ENCODE measurements around the gene OR4X1.

DNA sequence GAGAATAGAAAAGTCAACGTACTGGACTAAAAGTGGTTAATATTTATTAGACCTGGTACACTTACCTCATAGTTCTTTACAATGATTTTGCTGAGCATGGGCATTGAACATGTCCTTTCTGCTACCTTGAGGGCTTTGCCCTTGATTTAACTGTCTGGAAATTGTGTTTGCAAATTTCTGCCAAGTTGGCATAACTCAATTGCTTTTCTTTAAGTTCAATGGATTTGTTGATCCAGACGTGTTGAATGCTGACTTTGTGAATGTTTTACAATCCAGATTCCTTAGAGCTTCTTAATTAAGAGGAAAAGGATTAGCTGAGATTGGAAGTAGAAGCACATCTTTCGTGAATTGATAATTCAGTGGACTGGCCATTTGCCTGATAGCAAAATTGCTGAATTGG lies 25.9 kb upstream of the OR4X1 start:
- TF ChIP-seq, protein P1, sequence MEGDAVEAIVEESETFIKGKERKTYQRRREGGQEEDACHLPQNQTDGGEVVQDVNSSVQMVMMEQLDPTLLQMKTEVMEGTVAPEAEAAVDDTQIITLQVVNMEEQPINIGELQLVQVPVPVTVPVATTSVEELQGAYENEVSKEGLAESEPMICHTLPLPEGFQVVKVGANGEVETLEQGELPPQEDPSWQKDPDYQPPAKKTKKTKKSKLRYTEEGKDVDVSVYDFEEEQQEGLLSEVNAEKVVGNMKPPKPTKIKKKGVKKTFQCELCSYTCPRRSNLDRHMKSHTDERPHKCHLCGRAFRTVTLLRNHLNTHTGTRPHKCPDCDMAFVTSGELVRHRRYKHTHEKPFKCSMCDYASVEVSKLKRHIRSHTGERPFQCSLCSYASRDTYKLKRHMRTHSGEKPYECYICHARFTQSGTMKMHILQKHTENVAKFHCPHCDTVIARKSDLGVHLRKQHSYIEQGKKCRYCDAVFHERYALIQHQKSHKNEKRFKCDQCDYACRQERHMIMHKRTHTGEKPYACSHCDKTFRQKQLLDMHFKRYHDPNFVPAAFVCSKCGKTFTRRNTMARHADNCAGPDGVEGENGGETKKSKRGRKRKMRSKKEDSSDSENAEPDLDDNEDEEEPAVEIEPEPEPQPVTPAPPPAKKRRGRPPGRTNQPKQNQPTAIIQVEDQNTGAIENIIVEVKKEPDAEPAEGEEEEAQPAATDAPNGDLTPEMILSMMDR (IDR thresholded peaks at IDR 0.05), result no peak
- TF ChIP-seq POLR2A (IDR thresholded peaks at IDR 0.05) (no peak), EP300 (IDR thresholded peaks at IDR 0.05) (no peak), POLR2AphosphoS5 (IDR thresholded peaks at IDR 0.05) (no peak)
